BLaER1 treated with 17β-estradiol and CSF1 and Interleukin-3, amounts not matched to agents 10 nM and 100 nM (cell line): Measurements from ENCODE around the gene HEXD.

Experiments used
- H3K27ac ChIP-seq, 11 experiments: shearing (Covaris generic); formaldehyde crosslinking; 2 replicates each; pipeline ENCODE4 v1.8.1; 2022
- H3K27me3 ChIP-seq, 11 experiments: shearing (Covaris generic); formaldehyde crosslinking; 2 replicates each; pipeline ENCODE4 v1.8.1; 2022
- H3K36me3 ChIP-seq, 11 experiments: shearing (Covaris generic); formaldehyde crosslinking; 2 replicates each; pipeline ENCODE4 v1.8.1; 2022
- H3K4me1 ChIP-seq, 10 experiments: shearing (Covaris generic); formaldehyde crosslinking; 2 replicates each; pipeline ENCODE4 v1.8.1; 2022
- H3K4me2 ChIP-seq, 11 experiments: shearing (Covaris generic); formaldehyde crosslinking; 2 replicates each; pipeline ENCODE4 v1.8.1; 2022
- H3K4me3 ChIP-seq, 10 experiments: shearing (Covaris generic); formaldehyde crosslinking; 2 replicates each; pipeline ENCODE4 v1.8.1; 2022
- H3K9ac ChIP-seq, 11 experiments: shearing (Covaris generic); formaldehyde crosslinking; 2 replicates each; pipeline ENCODE4 v1.8.1; 2022
- H3K9me3 ChIP-seq, 11 experiments: shearing (Covaris generic); formaldehyde crosslinking; replicated peaks in 1 of 11; 2 replicates each; pipeline ENCODE4 v1.8.1; 2022
- H4K20me1 ChIP-seq, 11 experiments: shearing (Covaris generic); formaldehyde crosslinking; 2 replicates each; pipeline ENCODE4 v1.8.1; 2022
- Cebpa-rat ChIP-seq, 11 experiments: shearing (Covaris generic); IDR thresholded peaks; 2 replicates each; pipeline ENCODE4 v1.8.1; 2022

HEXD gene

GRCh38 chr17:82479602-82480001 is 61.5 kb downstream of the HEXD start:
- H3K27me3 ChIP-seq, result no peaks in the 10 kb centered on the region
- H4K20me1 ChIP-seq, result peaks cover 21 to 62% (median 27%) of the 10 kb centered on the region in 11 experiments; a peak in 16 of 22 replicates
- H3K27ac ChIP-seq, result peak overlapping the region in 2 of 11 experiments; percentile 9 to 30; a peak in 3 of 22 replicates
- H3K9ac ChIP-seq, result peak overlapping the region in 6 of 11 experiments; percentile 6 to 46 (median 14); a peak in 7 of 22 replicates
- H3K36me3 ChIP-seq, result peaks cover 99 to 100% (median 100%) of the 10 kb centered on the region in 11 experiments
- no peaks in the 10 kb centered on the region for H3K9me3 ChIP-seq
- H3K4me3 ChIP-seq, result no peak overlapping the region
- H3K4me1 ChIP-seq, result peaks cover 0 to 11% (median 4%) of the 10 kb centered on the region in 10 experiments; a peak in 7 of 20 replicates
- no peak overlapping the region for H3K4me2 ChIP-seq
- TF ChIP-seq Cebpa-rat (IDR thresholded peaks at IDR 0.05), result no peak

- Histone ChIP-seq H3K9me3 (no peaks in the 10 kb centered on the region), H3K27ac (peak overlapping the region in 1 of 11 experiments; percentile 1; a peak in 1 of 22 replicates), H4K20me1 (peaks cover 16 to 58% (median 24%) of the 10 kb centered on the region in 11 experiments; a peak in 16 of 22 replicates), H3K36me3 (peaks cover 99 to 100% (median 100%) of the 10 kb centered on the region in 11 experiments), H3K4me3 (no peak overlapping the region), H3K9ac (peak overlapping the region in 4 of 11 experiments; percentile 13 to 23 (median 16); a peak in 3 of 22 replicates), H3K4me2 (no peak overlapping the region), H3K4me1 (peaks cover 0 to 11% (median 4%) of the 10 kb centered on the region in 10 experiments; a peak in 9 of 20 replicates), H3K27me3 (no peaks in the 10 kb centered on the region)
- no peak for TF ChIP-seq Cebpa-rat (IDR thresholded peaks at IDR 0.05)
Observed at GRCh38 chr17:82480318-82480717, 62.2 kb downstream of the HEXD start.

GRCh38 chr17:82483204-82483660 is 65.1 kb downstream of the HEXD start:
- Histone ChIP-seq H3K4me1 (peaks cover 0 to 11% (median 7%) of the 10 kb centered on the region in 10 experiments; a peak in 11 of 20 replicates), H4K20me1 (peaks cover 5 to 49% (median 12%) of the 10 kb centered on the region in 11 experiments; a peak in 16 of 22 replicates), H3K36me3 (peaks cover 99 to 100% (median 99%) of the 10 kb centered on the region in 11 experiments), H3K4me2 (no peak overlapping the region), H3K27me3 (no peaks in the 10 kb centered on the region), H3K4me3 (no peak overlapping the region), H3K27ac (no peak overlapping the region), H3K9ac (0 out of 22 replicates have a peak overlapping the region, but pooled peaks of 1 of the 11 experiments have one; percentile 7), H3K9me3 (no peaks in the 10 kb centered on the region)
- no peak for TF ChIP-seq Cebpa-rat (IDR thresholded peaks at IDR 0.05)

GRCh38 chr17:82483836-82484235 is 65.7 kb downstream of the HEXD start:
- peaks cover 98 to 100% (median 99%) of the 10 kb centered on the region in 11 experiments for H3K36me3 ChIP-seq
- H3K27me3 ChIP-seq, result no peaks in the 10 kb centered on the region
- H4K20me1 ChIP-seq, result peaks cover 0 to 47% (median 6%) of the 10 kb centered on the region in 11 experiments; a peak in 14 of 22 replicates
- no peak overlapping the region for H3K27ac ChIP-seq
- H3K4me1 ChIP-seq, result peaks cover 0 to 7% (median 5%) of the 10 kb centered on the region in 10 experiments; a peak in 12 of 20 replicates
- no peak for TF ChIP-seq Cebpa-rat (IDR thresholded peaks at IDR 0.05)
- no peak overlapping the region for H3K4me2 ChIP-seq
- H3K9me3 ChIP-seq, result no peaks in the 10 kb centered on the region
- 0 out of 22 replicates have a peak overlapping the region, but pooled peaks of 1 of the 11 experiments have one; percentile 7 for H3K9ac ChIP-seq
- H3K4me3 ChIP-seq, result no peak overlapping the region

- Histone ChIP-seq H3K4me1 (peaks cover 0 to 33% (median 26%) of the 10 kb centered on the region in 10 experiments; a peak in 16 of 20 replicates), H4K20me1 (peaks cover 0 to 40% (median 0%) of the 10 kb centered on the region in 11 experiments; a peak in 7 of 22 replicates), H3K4me2 (no peak overlapping the region), H3K27me3 (no peaks in the 10 kb centered on the region), H3K4me3 (no peak overlapping the region), H3K9ac (peak overlapping the region in 4 of 11 experiments; percentile 7 to 44 (median 24); a peak in 3 of 22 replicates), H3K36me3 (peaks cover 79 to 86% (median 82%) of the 10 kb centered on the region in 11 experiments), H3K9me3 (no peaks in the 10 kb centered on the region), H3K27ac (peak overlapping the region in 1 of 11 experiments; percentile 13; a peak in 1 of 22 replicates)
- no peak for TF ChIP-seq Cebpa-rat (IDR thresholded peaks at IDR 0.05)
Observed at GRCh38 chr17:82486231-82487094, 68.3 kb downstream of the HEXD start.

- Histone ChIP-seq H4K20me1 (peaks cover 0 to 40% (median 0%) of the 10 kb centered on the region in 11 experiments; a peak in 6 of 22 replicates), H3K27me3 (no peaks in the 10 kb centered on the region), H3K4me3 (no peak overlapping the region), H3K9me3 (no peaks in the 10 kb centered on the region), H3K27ac (no peak overlapping the region), H3K4me1 (peaks cover 0 to 44% (median 31%) of the 10 kb centered on the region in 10 experiments; a peak in 16 of 20 replicates), H3K4me2 (no peak overlapping the region), H3K36me3 (peaks cover 65 to 72% (median 68%) of the 10 kb centered on the region in 11 experiments), H3K9ac (no peak overlapping the region)
- no peak for TF ChIP-seq Cebpa-rat (IDR thresholded peaks at IDR 0.05)
Observed at GRCh38 chr17:82487910-82488309, 69.8 kb downstream of the HEXD start.

- peaks cover 0 to 36% (median 0%) of the 10 kb centered on the region in 11 experiments; a peak in 7 of 22 replicates for H4K20me1 ChIP-seq
- H3K27me3 ChIP-seq, result no peaks in the 10 kb centered on the region
- H3K9me3 ChIP-seq, result no peaks in the 10 kb centered on the region
- no peak for TF ChIP-seq Cebpa-rat (IDR thresholded peaks at IDR 0.05)
- H3K4me2 ChIP-seq, result peak overlapping the region in 7 of 11 experiments; percentile 51 to 86 (median 78); a peak in 10 of 22 replicates
- peaks cover 53 to 60% (median 56%) of the 10 kb centered on the region in 11 experiments for H3K36me3 ChIP-seq
- H3K27ac ChIP-seq, result peak overlapping the region in 5 of 11 experiments; percentile 14 to 56 (median 30); a peak in 9 of 22 replicates
- H3K4me1 ChIP-seq, result peaks cover 0 to 56% (median 37%) of the 10 kb centered on the region in 10 experiments; a peak in 17 of 20 replicates
- no peak overlapping the region for H3K4me3 ChIP-seq
- peak overlapping the region in 5 of 11 experiments; percentile 2 to 56 (median 18); a peak in 4 of 22 replicates for H3K9ac ChIP-seq
Observed at GRCh38 chr17:82489117-82489516, 71.0 kb downstream of the HEXD start.

GRCh38 chr17:82489851-82490511 is 71.8 kb downstream of the HEXD start:
- H3K27me3 ChIP-seq, result no peaks in the 10 kb centered on the region
- H4K20me1 ChIP-seq, result peaks cover 0 to 34% (median 0%) of the 10 kb centered on the region in 11 experiments; a peak in 7 of 22 replicates
- H3K9ac ChIP-seq, result peak overlapping the region in 8 of 11 experiments; percentile 2 to 65 (median 42); a peak in 8 of 22 replicates
- TF ChIP-seq Cebpa-rat (IDR thresholded peaks at IDR 0.05), result no peak
- H3K4me1 ChIP-seq, result peaks cover 0 to 62% (median 42%) of the 10 kb centered on the region in 10 experiments; a peak in 17 of 20 replicates
- peak overlapping the region in 6 of 11 experiments; percentile 1 to 56 (median 32); a peak in 13 of 22 replicates for H3K27ac ChIP-seq
- H3K4me2 ChIP-seq, result peak overlapping the region in 9 of 11 experiments; percentile 39 to 86 (median 75); a peak in 18 of 22 replicates
- no peak overlapping the region for H3K4me3 ChIP-seq
- no peaks in the 10 kb centered on the region for H3K9me3 ChIP-seq
- H3K36me3 ChIP-seq, result peaks cover 44 to 51% (median 47%) of the 10 kb centered on the region in 11 experiments
